ENCODE data around the gene BCL6B.

BCL6B gene

DNA sequence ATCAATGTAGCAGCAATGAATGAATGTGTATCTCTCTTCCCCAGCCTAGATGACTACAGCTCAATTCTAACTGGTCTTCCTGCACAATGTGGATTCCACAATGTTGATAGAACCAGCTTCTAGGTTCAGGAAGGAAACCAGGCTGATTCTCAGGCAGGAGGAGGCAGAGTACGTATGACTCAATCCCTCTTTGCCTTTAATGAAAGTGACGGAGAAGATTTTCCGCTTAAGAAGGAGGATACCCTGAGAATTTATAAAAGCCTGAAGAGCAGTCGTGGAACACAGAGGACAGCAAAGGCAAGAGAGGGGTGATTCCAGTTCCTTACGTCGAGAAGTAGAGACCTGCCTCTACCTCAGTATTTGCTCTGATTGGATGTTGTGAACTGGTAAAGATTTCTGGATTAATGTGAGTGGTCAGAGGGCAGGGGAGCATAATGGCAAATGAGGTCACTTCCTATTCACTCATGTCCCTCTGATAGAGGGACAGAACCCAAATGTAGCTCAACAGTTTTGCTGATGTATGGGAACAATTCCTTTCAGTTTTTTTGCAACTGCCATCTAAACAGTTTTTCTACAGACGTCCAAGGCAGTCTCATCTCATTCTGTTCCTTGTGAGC is 36.1 kb downstream of the BCL6B start:
- no peak for DNase-seq (ENCODE audit: low read depth)

DNA sequence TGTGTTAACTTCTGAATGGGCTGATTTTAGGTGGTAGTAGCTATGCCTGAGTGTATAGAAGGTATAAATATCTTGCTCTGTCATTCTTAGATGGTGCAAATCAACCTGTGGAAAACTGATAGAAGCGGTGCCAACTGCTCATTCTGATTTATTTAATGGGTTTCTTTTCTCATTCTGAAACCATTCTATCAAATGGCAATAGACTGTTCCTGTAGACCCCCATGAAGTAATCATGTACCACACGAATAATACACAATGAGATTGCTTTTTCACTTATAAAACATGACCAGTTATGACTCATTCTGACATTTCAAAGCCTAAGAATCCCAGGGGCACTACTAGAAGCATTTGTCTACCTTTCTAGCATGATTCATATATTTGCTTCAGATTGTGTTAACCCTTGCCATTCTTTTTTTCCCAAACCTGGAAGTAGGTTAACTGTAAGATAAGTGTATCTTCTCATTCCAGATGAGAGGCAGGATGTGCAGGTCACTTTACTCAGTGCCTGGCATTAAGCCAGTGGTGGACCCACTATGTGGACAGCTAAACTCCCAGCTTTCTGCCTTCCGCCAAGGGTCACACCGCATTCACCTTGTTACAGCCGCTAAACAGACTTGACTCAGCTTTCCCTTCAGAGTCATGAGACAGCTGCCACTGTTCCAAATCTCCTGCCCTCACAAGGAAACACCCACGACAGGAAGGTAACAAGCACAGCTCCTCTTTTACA is 37.5 kb downstream of the BCL6B start:
- DNase-seq (ENCODE audit: low read depth), result no peak

DNA sequence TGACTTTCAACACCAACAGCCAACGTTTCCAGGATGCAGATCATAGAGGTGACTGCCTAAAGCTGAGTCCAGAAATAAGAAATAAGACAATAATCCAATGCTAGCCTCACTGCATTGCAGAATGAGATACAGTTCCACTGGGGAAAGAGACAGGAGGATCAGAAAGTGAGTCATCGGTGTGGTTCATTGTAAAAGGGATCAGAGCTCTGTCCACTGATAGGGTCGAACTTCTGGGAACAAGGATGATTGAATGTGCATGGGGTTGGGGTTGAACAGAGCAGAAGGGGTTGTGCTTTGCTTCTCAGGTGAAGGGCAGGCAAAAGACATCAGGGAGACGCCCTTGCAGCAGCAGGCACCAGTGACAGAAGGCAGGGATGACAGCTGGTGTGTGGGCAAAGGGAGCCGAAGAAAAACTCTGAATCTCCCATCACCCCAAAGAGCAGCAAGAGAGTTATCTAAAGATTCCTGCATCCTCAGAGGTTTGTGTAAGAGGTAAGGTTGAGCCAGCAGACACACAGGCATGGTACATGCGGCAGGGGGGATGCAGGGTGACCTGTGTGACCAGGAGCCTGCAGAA is 40.8 kb downstream of the BCL6B start:
- DNase-seq (ENCODE audit: low read depth), result no peak

DNA sequence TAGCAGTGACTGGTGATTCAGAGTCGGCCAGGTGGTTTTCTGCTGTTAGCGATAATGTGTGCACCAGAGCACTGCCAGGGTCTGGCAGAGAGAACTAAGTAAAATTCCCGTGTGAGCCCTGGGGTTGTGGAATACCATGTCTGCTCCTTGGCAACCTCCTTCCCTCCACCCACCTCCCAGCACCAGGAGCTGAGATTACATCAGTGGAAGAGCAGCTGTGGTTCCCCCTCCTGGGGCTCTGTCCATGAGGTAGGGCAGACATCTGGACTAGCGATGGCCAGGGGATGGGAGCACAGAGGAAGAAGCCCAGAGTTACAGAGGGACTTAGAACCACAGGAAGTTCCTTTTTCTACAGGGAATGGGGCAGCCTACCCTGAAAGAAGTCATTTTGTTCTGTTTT is 41.4 kb downstream of the BCL6B start:
- no peak for DNase-seq (ENCODE audit: low read depth)

DNA sequence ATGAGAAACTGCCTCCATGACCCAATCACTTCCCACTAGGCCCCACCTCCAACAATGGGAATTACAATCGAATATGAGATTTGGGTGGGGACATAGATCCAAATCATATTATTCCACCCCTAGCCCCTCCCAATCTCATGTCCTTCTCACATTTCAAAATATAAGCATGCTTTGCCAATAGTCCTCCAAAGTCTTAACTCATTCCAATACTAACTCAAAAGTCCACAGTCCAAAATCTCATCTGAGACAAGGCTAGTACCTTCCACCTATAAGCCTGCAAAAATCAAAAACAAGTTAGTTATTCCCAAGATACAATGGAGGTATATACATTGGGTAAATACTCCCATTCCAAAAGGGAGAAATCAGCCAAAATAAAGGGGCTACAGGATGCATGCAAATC is 44.3 kb downstream of the BCL6B start:
- no peak for DNase-seq (ENCODE audit: low read depth)

DNA sequence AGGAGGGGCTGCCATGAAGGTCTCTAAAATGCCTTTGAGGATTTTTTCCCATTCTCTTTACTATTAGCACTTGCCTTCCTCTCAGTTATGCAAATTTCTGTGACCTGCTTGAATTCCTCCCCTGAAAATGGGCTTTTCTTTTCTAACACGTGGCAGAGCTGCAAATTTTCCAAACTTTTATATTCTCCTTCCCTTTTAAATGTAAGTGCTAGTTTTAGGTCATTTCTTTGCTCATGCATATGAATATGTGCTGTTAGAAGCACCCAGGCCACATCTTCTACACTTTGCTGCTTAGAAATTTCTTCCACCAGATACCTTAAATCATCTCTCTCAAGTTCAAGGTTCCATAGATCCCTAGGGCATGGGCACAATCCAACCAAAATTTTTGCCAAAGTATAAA is 45.4 kb downstream of the BCL6B start:
- no peak for DNase-seq (ENCODE audit: low read depth)

DNA sequence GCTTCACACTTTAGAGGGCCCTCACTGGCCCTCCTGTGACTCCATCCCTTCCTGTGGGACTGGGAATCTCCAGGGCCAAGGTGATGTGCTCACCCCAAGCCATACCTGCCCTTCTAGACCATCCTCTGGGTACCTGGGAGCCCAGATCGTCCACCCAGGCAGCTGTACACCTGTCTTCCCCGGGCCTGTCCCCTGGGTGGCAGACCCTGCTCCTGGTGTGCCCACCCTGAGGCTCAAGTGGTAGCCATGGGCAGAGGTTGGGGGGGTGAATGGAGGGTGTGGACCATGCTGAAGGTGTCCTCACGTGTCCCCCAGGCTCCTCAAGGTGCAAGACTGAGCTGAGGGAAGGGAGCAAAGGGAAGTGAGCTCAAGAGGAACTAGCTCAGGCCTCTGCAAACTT is 47.9 kb downstream of the BCL6B start:
- DNase-seq (ENCODE audit: low read depth), result no peak

DNA sequence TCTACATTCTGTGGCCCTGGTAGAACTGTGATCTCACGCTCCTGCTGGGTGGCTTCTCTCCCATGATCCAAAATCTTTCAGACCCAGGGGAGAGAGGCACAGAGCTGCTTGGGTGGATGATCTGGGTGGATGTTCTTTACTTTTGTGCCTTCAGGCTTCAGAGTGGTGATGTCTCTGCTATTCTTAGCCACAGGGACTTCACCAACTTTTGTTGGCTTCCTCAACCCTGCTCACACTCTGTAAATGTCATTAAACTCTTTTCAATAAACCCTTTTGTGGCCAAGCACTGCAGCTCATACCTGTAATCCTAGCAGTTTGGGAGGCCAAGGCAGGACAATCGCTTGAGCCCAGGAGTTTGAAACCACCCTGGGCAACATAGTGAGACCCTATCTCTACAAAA is 49.6 kb downstream of the BCL6B start:
- DNase-seq (ENCODE audit: low read depth), result no peak

DNA sequence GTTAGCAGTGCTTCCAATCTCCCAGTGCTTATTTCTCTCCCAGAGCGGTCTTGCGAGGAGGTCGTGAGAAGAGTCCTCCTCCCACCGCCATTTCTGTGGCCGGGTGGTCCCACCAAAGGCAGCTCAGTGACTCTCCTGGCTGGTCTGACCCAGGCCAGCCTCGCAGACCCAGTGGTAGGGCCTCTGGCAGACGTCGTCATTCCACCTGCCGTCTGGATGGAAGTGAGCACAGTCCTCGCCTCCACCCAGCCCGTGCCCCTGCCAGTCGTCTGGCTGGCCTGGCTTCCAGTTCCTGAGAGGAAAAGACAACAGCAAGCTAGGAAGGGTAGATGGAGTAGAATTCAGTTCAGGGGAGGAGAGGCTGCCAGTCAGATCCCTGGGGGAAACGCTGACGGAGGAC is 52.1 kb downstream of the BCL6B start:
- DNase-seq (ENCODE audit: low read depth), result no peak

DNA sequence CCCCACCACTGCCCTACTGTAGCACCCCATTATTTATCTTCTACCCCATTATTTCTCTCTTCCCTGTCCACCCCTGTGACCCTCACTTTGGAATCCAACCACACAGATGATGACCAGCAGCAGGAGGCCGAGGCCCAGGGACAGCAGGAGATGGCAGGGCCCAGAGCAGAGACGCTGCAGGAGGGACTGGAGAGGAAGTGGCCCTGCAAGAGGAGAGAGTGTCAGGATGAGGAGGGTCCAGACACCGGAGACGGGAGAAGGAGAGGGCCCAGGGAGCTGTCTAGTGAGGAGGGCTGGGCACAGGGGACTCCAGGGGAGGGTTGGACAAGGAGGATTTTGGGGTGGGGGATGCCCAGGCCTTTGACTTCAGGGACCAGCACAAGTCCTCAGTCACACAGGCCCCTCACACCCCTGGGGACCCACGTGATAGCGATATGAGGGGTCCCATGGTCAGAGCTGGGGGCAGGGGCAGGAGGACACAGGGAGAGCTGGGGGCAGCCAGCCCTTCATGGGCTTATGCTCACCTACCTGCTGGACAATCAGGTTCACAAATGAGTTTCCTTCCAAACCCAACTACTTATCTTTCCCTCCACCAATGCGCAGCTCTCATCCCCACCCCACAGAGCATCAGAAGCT is 55.2 kb downstream of the BCL6B start:
- no peak for DNase-seq (ENCODE audit: low read depth)

DNA sequence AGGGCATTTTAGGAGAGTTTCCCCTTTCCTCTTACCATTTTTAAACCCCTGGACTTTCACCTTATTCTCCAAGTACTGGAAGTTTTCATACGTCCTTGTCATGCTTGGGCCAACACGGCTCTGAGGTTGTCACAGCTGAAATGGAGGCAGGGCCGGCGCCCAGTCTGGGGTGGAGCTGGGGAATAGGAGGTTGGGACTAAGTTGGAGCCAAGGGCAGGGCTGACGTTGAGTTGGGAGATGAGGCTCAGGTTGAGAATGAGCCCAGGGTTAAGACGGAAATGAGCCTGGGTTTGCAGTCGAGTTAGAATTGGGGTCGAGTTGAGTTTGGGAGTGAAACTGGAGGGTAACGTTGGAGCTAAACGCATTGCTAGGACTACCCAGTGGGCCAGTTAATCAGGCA is 55.9 kb downstream of the BCL6B start:
- no peak for DNase-seq (ENCODE audit: low read depth)
